ENCODE results near the gene LRRK1. TPM values are rescaled to one million over a fixed set of nuclear protein-coding genes. Genes with fewer than 3 reads are reported as not detected.

Gene LRRK1
- total RNA-seq, 1 donor from 2014 or later: 21.1 TPM

GRCh38 chr15:101078669-101079323 is 159.6 kb downstream of the LRRK1 start:
- Histone ChIP-seq H3K27me3 (no peaks in the 10 kb centered on the region), H3K4me3 (no peak overlapping the region), H3K27ac (no peak overlapping the region), H3K4me1 (no peaks in the 10 kb centered on the region), H3K9me3 (no peaks in the 10 kb centered on the region), H3K36me3 (no peaks in the 10 kb centered on the region)
- no peak for DNase-seq (ENCODE audit: extremely low spot score in 2 of 2)
- TF ChIP-seq POLR2A (IDR thresholded peaks at IDR 0.05) (no peak), CTCF (IDR thresholded peaks at IDR 0.05) (no peak), POLR2AphosphoS5 (IDR thresholded peaks at IDR 0.05; ENCODE audit: insufficient read depth in 1 of 2, low read depth in 1 of 2) (no peak)
- intact Hi-C loops (cut with DNase I): no loop called here

GRCh38 chr15:101081900-101082299 is 162.7 kb downstream of the LRRK1 start:
- intact Hi-C loops (cut with DNase I): no loop called here
- no peaks in the 10 kb centered on the region for H3K36me3 ChIP-seq
- no peaks in the 10 kb centered on the region for H3K27me3 ChIP-seq
- H3K4me3 ChIP-seq: no peak overlapping the region
- DNase-seq (ENCODE audit: extremely low spot score in 2 of 2): no peak
- no peaks in the 10 kb centered on the region for H3K4me1 ChIP-seq
- TF ChIP-seq POLR2A (IDR thresholded peaks at IDR 0.05) (no peak), POLR2AphosphoS5 (IDR thresholded peaks at IDR 0.05; ENCODE audit: insufficient read depth in 1 of 2, low read depth in 1 of 2) (no peak), CTCF (IDR thresholded peaks at IDR 0.05) (no peak)
- H3K27ac ChIP-seq: no peak overlapping the region
- no peaks in the 10 kb centered on the region for H3K9me3 ChIP-seq

GRCh38 chr15:101083336-101084045 is 164.3 kb downstream of the LRRK1 start:
- no peak for DNase-seq (ENCODE audit: extremely low spot score in 2 of 2)
- TF ChIP-seq POLR2AphosphoS5 (IDR thresholded peaks at IDR 0.05; ENCODE audit: insufficient read depth in 1 of 2, low read depth in 1 of 2): no peak
- no peak for TF ChIP-seq POLR2A (IDR thresholded peaks at IDR 0.05)
- TF ChIP-seq CTCF (IDR thresholded peaks at IDR 0.05): no peak
- H3K27me3 ChIP-seq: no peaks in the 10 kb centered on the region
- H3K9me3 ChIP-seq: no peaks in the 10 kb centered on the region
- H3K4me3 ChIP-seq: no peak overlapping the region
- intact Hi-C loops (cut with DNase I): no loop called here
- H3K27ac ChIP-seq: no peak overlapping the region
- H3K36me3 ChIP-seq: no peaks in the 10 kb centered on the region
- H3K4me1 ChIP-seq: no peaks in the 10 kb centered on the region

GRCh38 chr15:101084801-101085200 is 165.6 kb downstream of the LRRK1 start:
- intact Hi-C loops (cut with DNase I): loop anchor here (5.0 kb wide), 1 partner anchor 68 kb away; no protein-coding TSS in a partner anchor

GRCh38 chr15:101085311-101085700 is 166.1 kb downstream of the LRRK1 start:
- no peak for TF ChIP-seq POLR2A (IDR thresholded peaks at IDR 0.05)
- TF ChIP-seq POLR2AphosphoS5 (IDR thresholded peaks at IDR 0.05; ENCODE audit: insufficient read depth in 1 of 2, low read depth in 1 of 2): no peak
- TF ChIP-seq CTCF (IDR thresholded peaks at IDR 0.05): no peak
- no peak overlapping the region for H3K4me3 ChIP-seq
- no peak overlapping the region for H3K27ac ChIP-seq
- intact Hi-C loops (cut with DNase I): loop anchor here (5.0 kb wide), 1 partner anchor 68 kb away; no protein-coding TSS in a partner anchor
- DNase-seq (ENCODE audit: extremely low spot score in 2 of 2): no peak
- no peaks in the 10 kb centered on the region for H3K27me3 ChIP-seq
- no peaks in the 10 kb centered on the region for H3K36me3 ChIP-seq
- H3K9me3 ChIP-seq: no peaks in the 10 kb centered on the region
- peaks cover 5% of the 10 kb centered on the region for H3K4me1 ChIP-seq

More at GRCh38 chr15:101084801-101085200, 165.6 kb downstream of the LRRK1 start:
- no peak for DNase-seq (ENCODE audit: extremely low spot score in 2 of 2)
- Histone ChIP-seq H3K36me3 (no peaks in the 10 kb centered on the region), H3K9me3 (no peaks in the 10 kb centered on the region), H3K4me3 (no peak overlapping the region), H3K4me1 (peaks cover 5% of the 10 kb centered on the region), H3K27ac (no peak overlapping the region), H3K27me3 (no peaks in the 10 kb centered on the region)
- no peak for TF ChIP-seq POLR2AphosphoS5 (IDR thresholded peaks at IDR 0.05; ENCODE audit: insufficient read depth in 1 of 2, low read depth in 1 of 2)
